ENCODE data around the gene RASGEF1B.

Gene RASGEF1B

GRCh38 chr4:81442484-81443085, 29.1 kb downstream of the RASGEF1B start:
- no peaks in the 10 kb centered on the region for H3K4me1 ChIP-seq (ENCODE audit: control insufficient read depth, insufficient read depth, low read length)
- no peaks in the 10 kb centered on the region for H3K27me3 ChIP-seq (ENCODE audit: control insufficient read depth, insufficient read depth, low read length)
- no peak overlapping the region for H3K4me3 ChIP-seq (ENCODE audit: low read length)
- no peaks in the 10 kb centered on the region for H3K36me3 ChIP-seq (ENCODE audit: insufficient read depth, low read length)
- H3K4me2 ChIP-seq (ENCODE audit: low read length) = no peak overlapping the region
- H3K9me3 ChIP-seq (replicated peaks; ENCODE audit: low read length) = no peaks in the 10 kb centered on the region
- no peak overlapping the region for H3K9ac ChIP-seq (ENCODE audit: low read depth, low read length)

GRCh38 chr4:81440949-81441348, 30.8 kb downstream of the RASGEF1B start:
- Histone ChIP-seq H3K36me3 (ENCODE audit: insufficient read depth, low read length) (no peaks in the 10 kb centered on the region), H3K9me3 (replicated peaks; ENCODE audit: low read length) (no peaks in the 10 kb centered on the region), H3K4me2 (ENCODE audit: low read length) (no peak overlapping the region), H3K4me3 (ENCODE audit: low read length) (no peak overlapping the region), H3K4me1 (ENCODE audit: control insufficient read depth, insufficient read depth, low read length) (no peaks in the 10 kb centered on the region), H3K9ac (ENCODE audit: low read depth, low read length) (no peak overlapping the region), H3K27me3 (ENCODE audit: control insufficient read depth, insufficient read depth, low read length) (no peaks in the 10 kb centered on the region)

GRCh38 chr4:81436941-81437574, 34.6 kb downstream of the RASGEF1B start:
- no peaks in the 10 kb centered on the region for H3K4me1 ChIP-seq (ENCODE audit: control insufficient read depth, insufficient read depth, low read length)
- no peak overlapping the region for H3K9ac ChIP-seq (ENCODE audit: low read depth, low read length)
- H3K9me3 ChIP-seq (replicated peaks; ENCODE audit: low read length) = no peaks in the 10 kb centered on the region
- H3K4me2 ChIP-seq (ENCODE audit: low read length) = no peak overlapping the region
- H3K27me3 ChIP-seq (ENCODE audit: control insufficient read depth, insufficient read depth, low read length) = no peaks in the 10 kb centered on the region
- H3K36me3 ChIP-seq (ENCODE audit: insufficient read depth, low read length) = no peaks in the 10 kb centered on the region
- no peak overlapping the region for H3K4me3 ChIP-seq (ENCODE audit: low read length)

GRCh38 chr4:81436096-81436495, 35.6 kb downstream of the RASGEF1B start:
- Histone ChIP-seq H3K4me1 (ENCODE audit: control insufficient read depth, insufficient read depth, low read length) (no peaks in the 10 kb centered on the region), H3K4me3 (ENCODE audit: low read length) (no peak overlapping the region), H3K9me3 (replicated peaks; ENCODE audit: low read length) (no peaks in the 10 kb centered on the region), H3K4me2 (ENCODE audit: low read length) (no peak overlapping the region), H3K27me3 (ENCODE audit: control insufficient read depth, insufficient read depth, low read length) (no peaks in the 10 kb centered on the region), H3K9ac (ENCODE audit: low read depth, low read length) (no peak overlapping the region), H3K36me3 (ENCODE audit: insufficient read depth, low read length) (no peaks in the 10 kb centered on the region)

GRCh38 chr4:81432825-81433224, 38.9 kb downstream of the RASGEF1B start:
- H3K36me3 ChIP-seq (ENCODE audit: insufficient read depth, low read length) = no peaks in the 10 kb centered on the region
- no peaks in the 10 kb centered on the region for H3K4me1 ChIP-seq (ENCODE audit: control insufficient read depth, insufficient read depth, low read length)
- H3K9ac ChIP-seq (ENCODE audit: low read depth, low read length) = no peak overlapping the region
- H3K27me3 ChIP-seq (ENCODE audit: control insufficient read depth, insufficient read depth, low read length) = no peaks in the 10 kb centered on the region
- H3K4me2 ChIP-seq (ENCODE audit: low read length) = no peak overlapping the region
- no peak overlapping the region for H3K4me3 ChIP-seq (ENCODE audit: low read length)
- H3K9me3 ChIP-seq (replicated peaks; ENCODE audit: low read length) = no peaks in the 10 kb centered on the region

- Histone ChIP-seq H3K4me1 (ENCODE audit: control insufficient read depth, insufficient read depth, low read length) (no peaks in the 10 kb centered on the region), H3K4me3 (ENCODE audit: low read length) (no peak overlapping the region), H3K9me3 (replicated peaks; ENCODE audit: low read length) (no peaks in the 10 kb centered on the region), H3K36me3 (ENCODE audit: insufficient read depth, low read length) (no peaks in the 10 kb centered on the region), H3K27me3 (ENCODE audit: control insufficient read depth, insufficient read depth, low read length) (no peaks in the 10 kb centered on the region), H3K9ac (ENCODE audit: low read depth, low read length) (no peak overlapping the region), H3K4me2 (ENCODE audit: low read length) (no peak overlapping the region)
Observed at GRCh38 chr4:81431971-81432370, 39.7 kb downstream of the RASGEF1B start.

GRCh38 chr4:81429607-81430006, 42.1 kb downstream of the RASGEF1B start:
- no peak overlapping the region for H3K4me2 ChIP-seq (ENCODE audit: low read length)
- H3K36me3 ChIP-seq (ENCODE audit: insufficient read depth, low read length) = no peaks in the 10 kb centered on the region
- no peaks in the 10 kb centered on the region for H3K27me3 ChIP-seq (ENCODE audit: control insufficient read depth, insufficient read depth, low read length)
- H3K4me1 ChIP-seq (ENCODE audit: control insufficient read depth, insufficient read depth, low read length) = no peaks in the 10 kb centered on the region
- no peak overlapping the region for H3K4me3 ChIP-seq (ENCODE audit: low read length)
- no peak overlapping the region for H3K9ac ChIP-seq (ENCODE audit: low read depth, low read length)
- no peaks in the 10 kb centered on the region for H3K9me3 ChIP-seq (replicated peaks; ENCODE audit: low read length)

GRCh38 chr4:81429031-81429430, 42.7 kb downstream of the RASGEF1B start:
- H3K9ac ChIP-seq (ENCODE audit: low read depth, low read length) = no peak overlapping the region
- no peak overlapping the region for H3K4me2 ChIP-seq (ENCODE audit: low read length)
- H3K36me3 ChIP-seq (ENCODE audit: insufficient read depth, low read length) = no peaks in the 10 kb centered on the region
- H3K4me3 ChIP-seq (ENCODE audit: low read length) = no peak overlapping the region
- H3K9me3 ChIP-seq (replicated peaks; ENCODE audit: low read length) = no peaks in the 10 kb centered on the region
- no peaks in the 10 kb centered on the region for H3K27me3 ChIP-seq (ENCODE audit: control insufficient read depth, insufficient read depth, low read length)
- H3K4me1 ChIP-seq (ENCODE audit: control insufficient read depth, insufficient read depth, low read length) = no peaks in the 10 kb centered on the region

GRCh38 chr4:81428002-81428401, 43.7 kb downstream of the RASGEF1B start:
- Histone ChIP-seq H3K36me3 (ENCODE audit: insufficient read depth, low read length) (no peaks in the 10 kb centered on the region), H3K9me3 (replicated peaks; ENCODE audit: low read length) (no peaks in the 10 kb centered on the region), H3K4me1 (ENCODE audit: control insufficient read depth, insufficient read depth, low read length) (no peaks in the 10 kb centered on the region), H3K27me3 (ENCODE audit: control insufficient read depth, insufficient read depth, low read length) (no peaks in the 10 kb centered on the region), H3K4me2 (ENCODE audit: low read length) (no peak overlapping the region), H3K4me3 (ENCODE audit: low read length) (no peak overlapping the region), H3K9ac (ENCODE audit: low read depth, low read length) (no peak overlapping the region)

- no peaks in the 10 kb centered on the region for H3K4me1 ChIP-seq (ENCODE audit: control insufficient read depth, insufficient read depth, low read length)
- no peak overlapping the region for H3K4me2 ChIP-seq (ENCODE audit: low read length)
- H3K9ac ChIP-seq (ENCODE audit: low read depth, low read length) = no peak overlapping the region
- H3K4me3 ChIP-seq (ENCODE audit: low read length) = no peak overlapping the region
- H3K9me3 ChIP-seq (replicated peaks; ENCODE audit: low read length) = no peaks in the 10 kb centered on the region
- H3K36me3 ChIP-seq (ENCODE audit: insufficient read depth, low read length) = no peaks in the 10 kb centered on the region
- H3K27me3 ChIP-seq (ENCODE audit: control insufficient read depth, insufficient read depth, low read length) = no peaks in the 10 kb centered on the region
Observed at GRCh38 chr4:81427344-81427821, 44.3 kb downstream of the RASGEF1B start.

GRCh38 chr4:81426770-81427289, 44.9 kb downstream of the RASGEF1B start:
- no peak overlapping the region for H3K4me3 ChIP-seq (ENCODE audit: low read length)
- H3K36me3 ChIP-seq (ENCODE audit: insufficient read depth, low read length) = no peaks in the 10 kb centered on the region
- no peaks in the 10 kb centered on the region for H3K4me1 ChIP-seq (ENCODE audit: control insufficient read depth, insufficient read depth, low read length)
- H3K9me3 ChIP-seq (replicated peaks; ENCODE audit: low read length) = no peaks in the 10 kb centered on the region
- H3K27me3 ChIP-seq (ENCODE audit: control insufficient read depth, insufficient read depth, low read length) = no peaks in the 10 kb centered on the region
- H3K9ac ChIP-seq (ENCODE audit: low read depth, low read length) = no peak overlapping the region
- H3K4me2 ChIP-seq (ENCODE audit: low read length) = no peak overlapping the region

All from skeletal muscle satellite cell (primary cell).